Peyer's patch (tissue), 4 donors: Measurements from ENCODE around the gene KMT5C. TPM values are rescaled to one million over a fixed set of nuclear protein-coding genes. Genes with fewer than 3 reads are reported as not detected.

ENCODE experiments used
- DNase-seq, 3 donors: peaks; one replicate each; pipeline ENCODE4 v3.0.0-alpha.2; 2017 to 2019
- H3K27ac ChIP-seq, 4 donors: fragments of 200-600 bp; sonication (generic); one replicate each; pipeline ENCODE4 v1.5.1; 2016 to 2019
- H3K27me3 ChIP-seq, 2 donors: fragments of 200-600 bp; sonication (generic); one replicate each; pipeline ENCODE4 v1.5.1; 2019
- H3K36me3 ChIP-seq, 3 donors: fragments of 200-600 bp; sonication (generic); one replicate each; pipeline ENCODE4 v1.5.1; 2016 to 2019
- H3K4me1 ChIP-seq, 4 donors: fragments of 200-600 bp; sonication (generic); one replicate each; pipeline ENCODE4 v1.5.1; 2016 to 2019
- H3K4me3 ChIP-seq, 4 donors: fragments of 200-600 bp; sonication (generic); 1 replicate in 3 of 4; 2 replicates in 1 of 4; pipeline ENCODE4 v1.5.1; 2016 to 2019; ENCODE audit warnings: mild to moderate bottlenecking in 1 of 4
- H3K9me3 ChIP-seq, 4 donors: fragments of 200-600 bp; sonication (generic); one replicate each; pipeline ENCODE4 v1.5.1; 2016 to 2019; ENCODE audit warnings: mild to moderate bottlenecking in 1 of 4
- CTCF ChIP-seq, 6 experiments: fragments of 450-650 bp in 4 of 6; fragments of 200-600 bp in 2 of 6; sonication (generic) in 1 of 6; IDR thresholded peaks; one replicate each; pipeline ENCODE4 v1.5.1; 2017 to 2019; ENCODE audit warnings: antibody characterized with exemption in 6 of 6, mild to moderate bottlenecking in 3 of 6, moderate library complexity in 1 of 6
- POLR2A ChIP-seq, 2 donors: fragments of 450-650 bp; IDR thresholded peaks; one replicate each; pipeline ENCODE4 v1.5.1; 2017; ENCODE audit warnings: antibody characterized with exemption in 2 of 2, mild to moderate bottlenecking in 2 of 2, moderate library complexity in 2 of 2
- total RNA-seq, 4 donors: library from RNA; depleted of rRNA; stranded (reverse); fragments of >200 nt; gene quantifications; one replicate each; pipeline ENCODE4 v1.1.0, GENCODE V29; 2016

KMT5C gene
- total RNA-seq, 4 donors from 2014 or later, result 14.4 to 45.6 (median 43.9) TPM

- H3K9me3 ChIP-seq, result no peaks in the 10 kb centered on the region
- TF ChIP-seq POLR2A (IDR thresholded peaks at IDR 0.05), result no peak
- no peaks in the 10 kb centered on the region for H3K27me3 ChIP-seq
- no peak overlapping the region for H3K27ac ChIP-seq
- DNase-seq, result no peak
- peaks cover 0 to 30% (median 0%) of the 10 kb centered on the region in 3 donors for H3K36me3 ChIP-seq
- H3K4me3 ChIP-seq, result no peak overlapping the region
- H3K4me1 ChIP-seq, result peaks cover 0 to 21% (median 10%) of the 10 kb centered on the region in 4 donors
These were observed 5.6 kb downstream of the KMT5C start for GRCh38 chr19:55345101-55345817.

GRCh38 chr19:55345818-55346724 is 6.4 kb downstream of the KMT5C start:
- TF ChIP-seq CTCF (IDR thresholded peaks at IDR 0.05), result no peak
- no peak for TF ChIP-seq POLR2A (IDR thresholded peaks at IDR 0.05)
- no peak overlapping the region for H3K4me3 ChIP-seq
- peaks cover 0 to 30% (median 0%) of the 10 kb centered on the region in 3 donors for H3K36me3 ChIP-seq
- peaks cover 0 to 13% (median 2%) of the 10 kb centered on the region in 4 donors for H3K4me1 ChIP-seq
- DNase-seq, result peak in 2 of 3 donors; percentile 62 to 70
- no peaks in the 10 kb centered on the region for H3K27me3 ChIP-seq
- H3K9me3 ChIP-seq, result no peaks in the 10 kb centered on the region
- no peak overlapping the region for H3K27ac ChIP-seq

GRCh38 chr19:55346725-55347441 is 7.2 kb downstream of the KMT5C start:
- Histone ChIP-seq H3K27me3 (no peaks in the 10 kb centered on the region), H3K27ac (no peak overlapping the region), H3K4me3 (no peak overlapping the region), H3K4me1 (peaks cover 0 to 8% (median 0%) of the 10 kb centered on the region in 4 donors), H3K36me3 (peaks cover 0 to 29% (median 0%) of the 10 kb centered on the region in 3 donors), H3K9me3 (no peaks in the 10 kb centered on the region)
- no peak for TF ChIP-seq CTCF (IDR thresholded peaks at IDR 0.05)
- DNase-seq, result no peak

GRCh38 chr19:55347442-55348009 is 7.8 kb downstream of the KMT5C start:
- peaks cover 0 to 5% of the 10 kb centered on the region in 2 donors for H3K27me3 ChIP-seq
- peaks cover 0 to 10% (median 0%) of the 10 kb centered on the region in 4 donors for H3K4me1 ChIP-seq
- H3K27ac ChIP-seq, result no peak overlapping the region
- peaks cover 0 to 23% (median 0%) of the 10 kb centered on the region in 3 donors for H3K36me3 ChIP-seq
- DNase-seq, result no peak
- H3K9me3 ChIP-seq, result no peaks in the 10 kb centered on the region
- no peak for TF ChIP-seq CTCF (IDR thresholded peaks at IDR 0.05)
- no peak for TF ChIP-seq POLR2A (IDR thresholded peaks at IDR 0.05)
- H3K4me3 ChIP-seq, result no peak overlapping the region

GRCh38 chr19:55348317-55349034 is 8.8 kb downstream of the KMT5C start:
- peaks cover 0 to 13% (median 0%) of the 10 kb centered on the region in 3 donors for H3K36me3 ChIP-seq
- peaks cover 0 to 19% (median 2%) of the 10 kb centered on the region in 4 donors for H3K4me1 ChIP-seq
- no peak overlapping the region for H3K27ac ChIP-seq
- no peaks in the 10 kb centered on the region for H3K9me3 ChIP-seq
- H3K4me3 ChIP-seq, result no peak overlapping the region
- DNase-seq, result no peak
- TF ChIP-seq CTCF (IDR thresholded peaks at IDR 0.05) (no peak), POLR2A (IDR thresholded peaks at IDR 0.05) (no peak)
- H3K27me3 ChIP-seq, result peaks cover 0 to 13% of the 10 kb centered on the region in 2 donors
